ENCODE results near the gene GRB2.
"Not testable (repeated sequence)": the region's sequence is repeated elsewhere in the genome, so short reads cannot be mapped to it uniquely, and the experiment has no call there.

The GRB2 gene

GRCh38 chr17:75288770-75289114 lies 116.7 kb downstream of the GRB2 start:
- TF ChIP-seq CTCF (IDR thresholded peaks at IDR 0.05; ENCODE audit: control insufficient read depth, extremely low read depth, insufficient read depth), result no peak
- H3K4me3 ChIP-seq (ENCODE audit: low read depth, low read length), result peak overlapping the region; percentile 83
- no peak for DNase-seq (ENCODE audit: low read depth)

GRCh38 chr17:75288359-75288758 lies 117.1 kb downstream of the GRB2 start:
- no peak for DNase-seq (ENCODE audit: low read depth)
- no peak for TF ChIP-seq CTCF (IDR thresholded peaks at IDR 0.05; ENCODE audit: control insufficient read depth, extremely low read depth, insufficient read depth)
- H3K4me3 ChIP-seq (ENCODE audit: low read depth, low read length), result peak overlapping the region; percentile 83

GRCh38 chr17:75287221-75287620 lies 118.3 kb downstream of the GRB2 start:
- no peak for DNase-seq (ENCODE audit: low read depth)
- H3K4me3 ChIP-seq (ENCODE audit: low read depth, low read length), result no peak overlapping the region
- TF ChIP-seq CTCF (IDR thresholded peaks at IDR 0.05; ENCODE audit: control insufficient read depth, extremely low read depth, insufficient read depth), result no peak

GRCh38 chr17:75285123-75285522 lies 120.4 kb downstream of the GRB2 start:
- H3K4me3 ChIP-seq (ENCODE audit: low read depth, low read length), result no peak overlapping the region
- DNase-seq (ENCODE audit: low read depth), result no peak
- no peak for TF ChIP-seq CTCF (IDR thresholded peaks at IDR 0.05; ENCODE audit: control insufficient read depth, extremely low read depth, insufficient read depth)

GRCh38 chr17:75280189-75280588 lies 125.3 kb downstream of the GRB2 start:
- not testable (repeated sequence) for H3K4me3 ChIP-seq (ENCODE audit: low read depth, low read length); DNase-seq (ENCODE audit: low read depth)

- H3K4me3 ChIP-seq (ENCODE audit: low read depth, low read length), result no peak overlapping the region
- no peak for DNase-seq (ENCODE audit: low read depth)
- TF ChIP-seq CTCF (IDR thresholded peaks at IDR 0.05; ENCODE audit: control insufficient read depth, extremely low read depth, insufficient read depth), result no peak
Measured at GRCh38 chr17:75277664-75278071, 127.8 kb downstream of the GRB2 start.

GRCh38 chr17:75273977-75274708 lies 131.3 kb downstream of the GRB2 start:
- TF ChIP-seq CTCF (IDR thresholded peaks at IDR 0.05; ENCODE audit: control insufficient read depth, extremely low read depth, insufficient read depth), result no peak
- no peak overlapping the region for H3K4me3 ChIP-seq (ENCODE audit: low read depth, low read length)
- DNase-seq (ENCODE audit: low read depth), result no peak
